Inflammatory macrophage (primary cell): ENCODE results near the gene DENND10.
"Not testable (repeated sequence)": the region's sequence is repeated elsewhere in the genome, so short reads cannot be mapped to it uniquely, and the experiment has no call there.

Source experiments
- DNase-seq, 2 donors: peaks; one replicate each; pipeline ENCODE4 v3.0.0-alpha.2; 2020 to 2022
- total RNA-seq, 18 experiments: gene quantifications; one replicate each; lab custom pipeline; 2026; ENCODE audit warnings: mixed read lengths in 6 of 18, inconsistent platforms in 2 of 18; lab: John Stamatoyannopoulos, UW

Gene DENND10
- total RNA-seq, result 6.2 to 28.3 (median 17.9) reads per million in 18 experiments

GRCh38 chr10:119103903-119104653, at the start of gene DENND10:
Gene DENND10, plus strand, starts transcription at chr10:119104113. Its CDS starts 30 bp downstream, at chr10:119104143.
- peak; percentile 74 to 83 for DNase-seq

- no peak for DNase-seq
Observed at GRCh38 chr10:119055472-119055871, 48.4 kb upstream of the DENND10 start.

GRCh38 chr10:119058010-119058409, 45.9 kb upstream of the DENND10 start:
- DNase-seq, result no peak

- DNase-seq, result no peak
Observed at GRCh38 chr10:119059557-119059956, 44.4 kb upstream of the DENND10 start.

GRCh38 chr10:119060107-119060506, 43.8 kb upstream of the DENND10 start:
- no peak for DNase-seq

- DNase-seq, result no peak
Observed at GRCh38 chr10:119061352-119061751, 42.6 kb upstream of the DENND10 start.

GRCh38 chr10:119061926-119062325, 42.0 kb upstream of the DENND10 start:
- no peak for DNase-seq

GRCh38 chr10:119070395-119071165, 33.3 kb upstream of the DENND10 start:
- DNase-seq, result no peak

GRCh38 chr10:119073584-119073983, 30.3 kb upstream of the DENND10 start:
- no peak for DNase-seq

GRCh38 chr10:119078422-119079179, 25.3 kb upstream of the DENND10 start:
- no peak for DNase-seq

- DNase-seq, result peak; percentile 80 to 89
Observed at GRCh38 chr10:119079599-119080520, 24.1 kb upstream of the DENND10 start.

- peak; percentile 96 to 97 for DNase-seq
Observed at GRCh38 chr10:119080521-119081259, 23.2 kb upstream of the DENND10 start, which contains the start of gene EIF3A. Gene EIF3A, minus strand, starts transcription at chr10:119080817. Its CDS starts 141 bp downstream, at chr10:119080676.

GRCh38 chr10:119084896-119085295, 19.0 kb upstream of the DENND10 start:
- DNase-seq, result no peak

- DNase-seq, result no peak
Observed at GRCh38 chr10:119087271-119087882, 16.5 kb upstream of the DENND10 start.

GRCh38 chr10:119090026-119090795, 13.7 kb upstream of the DENND10 start:
- DNase-seq, result no peak

- DNase-seq, result peak; percentile 15 to 81
Observed at GRCh38 chr10:119090968-119091367, 12.9 kb upstream of the DENND10 start.

GRCh38 chr10:119095640-119096039, 8.3 kb upstream of the DENND10 start:
- no peak for DNase-seq

- DNase-seq, result not testable (repeated sequence)
Observed at GRCh38 chr10:119096641-119097415, 7.1 kb upstream of the DENND10 start.

GRCh38 chr10:119098576-119098975, 5.3 kb upstream of the DENND10 start:
- no peak for DNase-seq
